GM12874 (cell line): Measurements from ENCODE around the gene PRB3.

Experiments
- CTCF ChIP-seq: IDR thresholded peaks from 2 replicates; pipeline ENCODE4 v1.5.1; 2011; ENCODE audit warnings: low read depth, mild to moderate bottlenecking, control low read depth, low read length, moderate library complexity; ENCODE audit not compliant: insufficient read depth

PRB3 gene

GRCh38 chr12:11240348-11240930 is 29.1 kb downstream of the PRB3 start:
- TF ChIP-seq CTCF: no peak

GRCh38 chr12:11238275-11238674 is 31.2 kb downstream of the PRB3 start:
- no peak for TF ChIP-seq CTCF

- no peak for TF ChIP-seq CTCF
These were observed 36.0 kb downstream of the PRB3 start for GRCh38 chr12:11233532-11233931.

- peak; percentile 75 for TF ChIP-seq CTCF
These were observed 41.1 kb downstream of the PRB3 start for GRCh38 chr12:11228296-11228879.

- no peak for TF ChIP-seq CTCF
These were observed 42.1 kb downstream of the PRB3 start for GRCh38 chr12:11227373-11227772.
